Stimulated activated CD4-positive, alpha-beta T cell treated with anti-CD3 and anti-CD28 coated beads, Interleukin-12 subunit alpha, Interleukin-12 subunit beta, amount 100 ng/mL, for 4 hours (primary cell): Measurements from ENCODE around the gene HEPH.
"Not testable (repeated sequence)": the region's sequence is repeated elsewhere in the genome, so short reads cannot be mapped to it uniquely, and the experiment has no call there.

Experiments
- DNase-seq: peaks from one replicate; pipeline ENCODE4 v3.0.0-alpha.2; 2020

Gene HEPH

GRCh38 chrX:66233209-66233608 lies 69.2 kb downstream of the HEPH start:
- no peak for DNase-seq

DNA sequence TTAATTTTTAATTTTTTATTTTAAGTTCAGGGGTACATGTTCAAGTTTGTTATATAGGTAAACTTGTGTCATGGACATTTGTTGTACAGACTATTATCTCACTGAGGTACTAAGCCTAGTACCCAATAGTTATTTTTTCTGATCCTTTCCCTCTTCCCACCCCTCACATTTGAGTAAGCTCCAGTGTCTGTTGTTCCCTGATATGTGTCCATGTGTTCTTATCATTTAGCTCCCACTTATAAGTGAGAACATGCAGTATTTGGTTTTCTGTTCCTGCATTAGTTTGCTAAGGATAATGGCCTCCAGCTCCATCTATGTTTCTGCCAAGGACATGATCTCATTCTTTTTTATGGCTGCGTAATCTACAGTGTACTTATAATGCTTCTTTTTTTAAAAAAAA lies 69.9 kb downstream of the HEPH start:
- DNase-seq, result not testable (repeated sequence)

- no peak for DNase-seq
Measured at GRCh38 chrX:66255359-66255967, 91.4 kb downstream of the HEPH start.

- no peak for DNase-seq
Measured at GRCh38 chrX:66262807-66263206, 98.8 kb downstream of the HEPH start.
